Uterus (tissue), 4 donors: ENCODE results near the gene UVSSA. TPM values are rescaled to one million over a fixed set of nuclear protein-coding genes. Genes with fewer than 3 reads are reported as not detected.

ENCODE experiments used
- DNase-seq, 2 donors: peaks; one replicate each; pipeline ENCODE4 v3.0.0-alpha.2; 2019 to 2020
- H3K27ac ChIP-seq, 2 donors: fragments of 200-600 bp; sonication (generic); 1 replicate in 1 of 2; 2 replicates in 1 of 2; pipeline ENCODE4 v1.5.1; 2016 to 2018
- H3K27me3 ChIP-seq, 2 donors: fragments of 200-600 bp; sonication (generic); one replicate each; pipeline ENCODE4 v1.5.1; 2018 to 2019; ENCODE audit warnings: control low read depth in 1 of 2
- H3K36me3 ChIP-seq, 2 donors: fragments of 200-600 bp; sonication (generic); one replicate each; pipeline ENCODE4 v1.5.1; 2019; ENCODE audit warnings: control low read depth in 1 of 2
- H3K4me1 ChIP-seq, 2 donors: fragments of 200-600 bp; sonication (generic); one replicate each; pipeline ENCODE4 v1.5.1; 2018 to 2019; ENCODE audit warnings: control low read depth in 1 of 2
- H3K4me3 ChIP-seq, 2 donors: fragments of 200-600 bp; sonication (generic); 1 replicate in 1 of 2; 2 replicates in 1 of 2; pipeline ENCODE4 v1.5.1; 2018 to 2019; ENCODE audit warnings: mild to moderate bottlenecking in 1 of 2
- H3K9me3 ChIP-seq, 2 donors: fragments of 200-600 bp; sonication (generic); one replicate each; pipeline ENCODE4 v1.5.1; 2019; ENCODE audit warnings: control low read depth in 1 of 2
- POLR2A ChIP-seq, 2 donors: fragments of 450-650 bp; IDR thresholded peaks; one replicate each; pipeline ENCODE4 v1.6.1; 2016; ENCODE audit warnings: antibody characterized with exemption in 2 of 2, mild to moderate bottlenecking in 1 of 2, moderate library complexity in 1 of 2
- intact Hi-C: fragments of 100-400 bp; cut with DNase I; formaldehyde crosslinking; loops from one replicate; pipeline ENCODE4 v1.15.1; 2023; ENCODE audit warnings: low total_unique reads
- total RNA-seq, 4 donors: library from RNA; depleted of rRNA in 3 of 4; stranded (reverse); fragments of >200 nt in 3 of 4; gene quantifications; one replicate each; pipeline versions ENCODE4 v1.1.0 to v1.2.4, GENCODE V29; 2014 to 2023
- TF ChIP-seq, protein P1 (sequence below), 4 experiments: fragments of 200-600 bp in 2 of 4; fragments of 450-650 bp in 2 of 4; sonication (generic) in 2 of 4; IDR thresholded peaks; one replicate each; pipeline ENCODE4 v1.5.1; 2016 to 2019; ENCODE audit warnings: antibody characterized with exemption in 4 of 4, mild to moderate bottlenecking in 2 of 4, moderate library complexity in 1 of 4
- donor health status: DM: yes; HTN: yes; CAD: no.

Gene UVSSA
- total RNA-seq, 4 donors from 2014 or later, result 13.1 to 37.2 (median 19.3) TPM

DNA sequence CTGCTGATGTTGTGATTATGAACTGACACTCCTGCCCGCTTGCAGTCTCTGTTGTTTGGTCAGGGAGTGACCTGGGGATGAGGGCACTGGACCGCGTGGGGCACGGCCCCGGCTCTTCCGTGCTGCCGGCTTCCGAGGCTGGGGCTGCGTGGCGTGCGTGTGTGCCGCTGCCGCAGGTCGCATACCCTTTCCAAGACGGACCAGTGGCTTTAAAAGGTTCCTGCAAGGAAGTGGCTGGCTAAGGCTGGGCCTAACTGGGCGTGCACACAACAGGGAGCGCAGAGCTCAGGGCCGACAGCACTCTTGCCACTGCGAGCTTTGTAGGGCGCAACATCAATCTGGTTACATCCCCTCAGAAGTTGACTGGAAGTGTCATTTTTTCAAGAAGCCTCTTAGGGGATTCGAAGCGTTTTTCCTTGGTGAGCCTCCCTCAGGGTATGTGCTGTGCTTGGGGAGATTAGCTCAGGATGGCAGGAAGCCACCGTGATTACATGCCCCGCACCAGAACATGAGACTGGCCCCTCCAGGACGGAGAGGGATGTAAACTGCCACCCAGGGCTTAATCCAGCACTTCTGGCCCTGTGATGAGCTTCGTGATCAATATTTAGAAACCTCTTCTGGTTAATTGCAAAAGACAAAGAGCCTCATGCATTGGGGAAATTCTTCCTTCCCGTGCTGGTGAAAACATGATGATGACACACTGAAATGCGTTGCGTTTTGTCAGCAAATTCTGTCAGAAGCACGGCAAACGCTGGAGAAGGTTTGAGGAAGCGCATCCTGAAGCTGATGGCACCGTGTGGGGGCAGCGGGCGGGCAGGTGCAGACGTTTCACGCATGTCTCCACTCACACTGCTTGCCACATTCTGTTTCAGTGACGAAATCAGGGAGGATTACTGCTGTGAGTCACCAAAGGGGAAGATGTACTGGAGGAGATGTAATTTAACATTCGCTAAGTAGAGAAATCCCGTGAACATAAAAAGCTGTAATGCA, 46.2 kb upstream of the UVSSA start:
- H3K27ac ChIP-seq, result peak overlapping the region; percentile 45 to 56
- H3K4me3 ChIP-seq, result no peak overlapping the region
- no peaks in the 10 kb centered on the region for H3K36me3 ChIP-seq
- no peaks in the 10 kb centered on the region for H3K9me3 ChIP-seq
- H3K4me1 ChIP-seq, result no peaks in the 10 kb centered on the region
- no peaks in the 10 kb centered on the region for H3K27me3 ChIP-seq
- intact Hi-C loops, result no loop called here
- no peak for TF ChIP-seq POLR2A (IDR thresholded peaks at IDR 0.05)
- TF ChIP-seq, protein P1, sequence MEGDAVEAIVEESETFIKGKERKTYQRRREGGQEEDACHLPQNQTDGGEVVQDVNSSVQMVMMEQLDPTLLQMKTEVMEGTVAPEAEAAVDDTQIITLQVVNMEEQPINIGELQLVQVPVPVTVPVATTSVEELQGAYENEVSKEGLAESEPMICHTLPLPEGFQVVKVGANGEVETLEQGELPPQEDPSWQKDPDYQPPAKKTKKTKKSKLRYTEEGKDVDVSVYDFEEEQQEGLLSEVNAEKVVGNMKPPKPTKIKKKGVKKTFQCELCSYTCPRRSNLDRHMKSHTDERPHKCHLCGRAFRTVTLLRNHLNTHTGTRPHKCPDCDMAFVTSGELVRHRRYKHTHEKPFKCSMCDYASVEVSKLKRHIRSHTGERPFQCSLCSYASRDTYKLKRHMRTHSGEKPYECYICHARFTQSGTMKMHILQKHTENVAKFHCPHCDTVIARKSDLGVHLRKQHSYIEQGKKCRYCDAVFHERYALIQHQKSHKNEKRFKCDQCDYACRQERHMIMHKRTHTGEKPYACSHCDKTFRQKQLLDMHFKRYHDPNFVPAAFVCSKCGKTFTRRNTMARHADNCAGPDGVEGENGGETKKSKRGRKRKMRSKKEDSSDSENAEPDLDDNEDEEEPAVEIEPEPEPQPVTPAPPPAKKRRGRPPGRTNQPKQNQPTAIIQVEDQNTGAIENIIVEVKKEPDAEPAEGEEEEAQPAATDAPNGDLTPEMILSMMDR (IDR thresholded peaks at IDR 0.05), result no peak
- DNase-seq, result peak; percentile 45 to 66

DNA sequence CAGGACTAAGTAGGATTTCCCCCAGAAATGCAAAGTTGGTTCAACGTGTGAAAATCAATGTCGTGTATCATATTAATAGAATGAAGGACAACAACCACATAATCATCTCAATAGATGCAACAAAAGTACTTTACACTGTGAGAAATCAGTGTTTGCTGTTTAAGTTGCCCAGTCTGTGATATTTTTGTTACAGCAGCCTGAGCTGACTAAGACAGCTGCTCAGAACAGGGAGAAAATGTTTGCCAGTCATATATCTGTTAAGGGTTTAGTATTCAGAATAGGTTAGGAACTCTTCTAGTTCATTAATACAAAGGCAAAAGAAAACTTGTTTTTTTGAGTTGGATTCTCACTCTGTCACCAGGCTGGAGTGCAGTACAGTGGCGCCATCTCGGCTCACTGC, 44.8 kb upstream of the UVSSA start:
- intact Hi-C loops, result no loop called here
- no peaks in the 10 kb centered on the region for H3K36me3 ChIP-seq

DNA sequence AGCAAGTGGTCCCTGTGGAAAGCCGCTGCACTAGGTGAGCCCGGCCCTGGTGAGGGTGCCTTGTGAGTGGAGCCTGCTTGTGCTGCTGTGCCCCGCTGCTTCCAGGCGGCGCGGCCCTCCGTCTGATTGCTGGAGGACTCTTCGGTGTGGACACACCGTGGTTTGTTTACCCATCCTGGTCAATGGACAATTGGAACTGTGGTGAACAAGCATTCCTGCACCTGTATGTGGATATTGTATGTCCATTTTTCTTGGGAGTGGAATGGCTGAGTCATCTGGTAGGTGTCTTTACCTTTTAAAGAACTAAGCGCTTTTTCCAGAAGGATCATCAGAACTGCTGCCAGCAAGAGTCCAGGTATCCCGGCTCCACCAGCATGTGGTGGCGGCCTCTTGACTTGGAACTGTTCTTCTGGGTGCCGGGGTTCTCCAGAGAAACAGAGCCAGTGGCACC, 41.7 kb upstream of the UVSSA start:
- H3K4me3 ChIP-seq, result no peak overlapping the region
- H3K27me3 ChIP-seq, result no peaks in the 10 kb centered on the region
- H3K36me3 ChIP-seq, result no peaks in the 10 kb centered on the region
- H3K4me1 ChIP-seq, result peaks cover 8 to 16% of the 10 kb centered on the region in 2 donors
- H3K9me3 ChIP-seq, result no peaks in the 10 kb centered on the region
- H3K27ac ChIP-seq, result no peak overlapping the region
- TF ChIP-seq POLR2A (IDR thresholded peaks at IDR 0.05), result no peak
- TF ChIP-seq, protein P1 (IDR thresholded peaks at IDR 0.05), result no peak
- no peak for DNase-seq
- intact Hi-C loops, result no loop called here

More for the DNA sequence above, 44.8 kb upstream of the UVSSA start:
- Histone ChIP-seq H3K9me3 (no peaks in the 10 kb centered on the region), H3K4me1 (no peaks in the 10 kb centered on the region), H3K27ac (peak overlapping the region in 1 of 2 donors; percentile 45), H3K27me3 (no peaks in the 10 kb centered on the region), H3K4me3 (no peak overlapping the region)
- TF ChIP-seq, protein P1 (IDR thresholded peaks at IDR 0.05), result no peak
- TF ChIP-seq POLR2A (IDR thresholded peaks at IDR 0.05), result no peak
- no peak for DNase-seq

DNA sequence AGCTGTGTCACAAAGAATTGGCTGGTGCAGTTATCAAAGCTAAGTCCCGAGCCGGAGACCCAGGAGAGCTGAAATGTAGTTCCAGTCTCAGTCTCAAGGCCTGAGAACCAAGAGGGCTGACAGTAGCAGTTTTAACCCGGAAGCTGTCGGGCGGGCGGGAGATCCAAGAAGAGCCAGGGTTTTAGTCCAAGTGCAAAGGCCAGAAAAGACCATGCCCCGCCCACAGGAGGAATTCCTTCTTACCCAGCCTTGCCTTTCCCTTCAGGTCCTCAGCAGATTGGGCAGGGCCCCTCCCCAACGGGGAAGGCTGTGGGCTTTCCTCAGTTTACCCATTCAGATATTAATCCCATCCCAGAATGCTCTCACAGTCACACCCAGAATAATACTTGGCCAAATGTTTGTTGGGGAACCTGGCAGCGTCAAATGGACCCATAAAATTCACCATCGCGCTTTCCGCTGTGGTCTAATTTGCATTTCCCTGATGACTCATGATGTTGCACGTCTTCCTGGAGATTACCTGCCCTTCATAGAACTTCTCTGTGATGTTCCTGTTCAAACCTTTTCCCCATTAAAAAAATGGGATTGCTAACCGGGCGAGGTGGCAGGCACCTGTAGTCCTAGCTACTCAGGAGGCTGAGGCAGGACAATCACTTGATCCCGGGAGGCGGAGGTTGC, 41.1 kb upstream of the UVSSA start:
- H3K4me1 ChIP-seq, result peaks cover 10 to 19% of the 10 kb centered on the region in 2 donors
- H3K27me3 ChIP-seq, result no peaks in the 10 kb centered on the region
- no peaks in the 10 kb centered on the region for H3K36me3 ChIP-seq
- DNase-seq, result no peak
- intact Hi-C loops, result no loop called here
- no peak for TF ChIP-seq POLR2A (IDR thresholded peaks at IDR 0.05)
- TF ChIP-seq, protein P1 (IDR thresholded peaks at IDR 0.05), result no peak
- no peak overlapping the region for H3K27ac ChIP-seq
- no peaks in the 10 kb centered on the region for H3K9me3 ChIP-seq
- no peak overlapping the region for H3K4me3 ChIP-seq
